HepG2 (cell line): ENCODE measurements around the gene PRPSAP1. TPM values are rescaled to one million over a fixed set of nuclear protein-coding genes. Genes with fewer than 3 reads are reported as not detected.

Source experiments
- AHDC1 ChIP-seq: sonication (generic); formaldehyde crosslinking; IDR thresholded peaks from 2 replicates; pipeline ENCODE4 v1.5.1; 2020; ENCODE audit warnings: mild to moderate bottlenecking, missing genetic modification reagents, borderline replicate concordance
- ARID3A ChIP-seq: IDR thresholded peaks from 2 replicates; pipeline ENCODE4 v1.6.1; 2012; ENCODE audit warnings: low read depth, low read length, improper control_type of control experiment
- ARNT ChIP-seq: fragments of 450-650 bp; IDR thresholded peaks from 2 replicates; pipeline ENCODE4 v1.6.1; 2017
- BORCS8-MEF2B ChIP-seq: sonication (generic); formaldehyde crosslinking; IDR thresholded peaks from 2 replicates; pipeline ENCODE4 v1.8.0; 2022; ENCODE audit warnings: mild to moderate bottlenecking, missing genetic modification reagents
- DDIT3 ChIP-seq: sonication (generic); formaldehyde crosslinking; IDR thresholded peaks from 2 replicates; pipeline ENCODE4 v1.4.0; 2020; ENCODE audit warnings: mild to moderate bottlenecking, missing genetic modification reagents
- DR1 ChIP-seq: sonication (generic); formaldehyde crosslinking; IDR thresholded peaks from 2 replicates; pipeline ENCODE4 v1.8.0; 2021; ENCODE audit warnings: mild to moderate bottlenecking, missing genetic modification reagents, inconsistent platforms
- RBM22 ChIP-seq: fragments of 200-400 bp; formaldehyde crosslinking; optimal IDR thresholded peaks from 2 replicates; pipeline ENCODE3; 2017; ENCODE audit warnings: mild to moderate bottlenecking, low read length, moderate library complexity
- RERE ChIP-seq: IDR thresholded peaks from 2 replicates; pipeline ENCODE4 v1.6.1; 2016; ENCODE audit warnings: low read depth, missing genetic modification reagents, missing compliant biosample characterization
- SNRNP70 ChIP-seq: fragments of 200-400 bp; formaldehyde crosslinking; IDR thresholded peaks from 2 replicates; pipeline ENCODE4 v1.6.1; 2017; ENCODE audit warnings: mild to moderate bottlenecking, low read depth, low read length, moderate library complexity
- TAF1 ChIP-seq: sonication (generic); formaldehyde crosslinking; IDR thresholded peaks from 2 replicates; pipeline ENCODE4 v1.4.0; 2020; ENCODE audit warnings: missing genetic modification reagents
- ZBTB34 ChIP-seq: sonication (generic); formaldehyde crosslinking; IDR thresholded peaks from 2 replicates; pipeline ENCODE4 v1.8.0; 2022; ENCODE audit warnings: mild to moderate bottlenecking, missing genetic modification reagents
- ZNF354B ChIP-seq: sonication (generic); formaldehyde crosslinking; IDR thresholded peaks from 2 replicates; pipeline ENCODE4 v1.8.0; 2022; ENCODE audit warnings: mild to moderate bottlenecking, missing genetic modification reagents
- ZNF556 ChIP-seq: sonication (generic); formaldehyde crosslinking; IDR thresholded peaks from 2 replicates; pipeline ENCODE4 v1.4.0; 2020; ENCODE audit warnings: mild to moderate bottlenecking, missing genetic modification reagents, borderline replicate concordance
- ZSCAN9 ChIP-seq: IDR thresholded peaks from 2 replicates; pipeline ENCODE4 v1.6.1; 2016; ENCODE audit warnings: borderline replicate concordance
- polyA plus RNA-seq, 8 experiments: library from polyadenylated mRNA; depleted of rRNA in 3 of 8; stranded (reverse) in 7 of 8; unstranded in 1 of 8; fragments of >200 nt; fragmentation: Illumina TruSeq in 4 of 8; extraction: Trizol in 4 of 8; gene quantifications; 2 replicates each; pipeline versions ENCODE4 v1.2.1 to v1.2.3, GENCODE V29; 2011 to 2016; ENCODE audit warnings: low read depth in 4 of 8, missing spikeins in 1 of 8, mixed read lengths in 1 of 8; ENCODE audit not compliant: insufficient read depth in 1 of 8
- total RNA-seq, 5 experiments: library from RNA; depleted of rRNA; stranded (reverse); fragments of >200 nt; fragmentation: Illumina TruSeq; extraction: Trizol; gene quantifications; 2 replicates each; pipeline ENCODE4 v1.2.3, GENCODE V29; 2016; ENCODE audit warnings: low read depth in 1 of 5

Gene PRPSAP1
- total and polyA plus RNA-seq, 2 of the 13 experiments (the other 11 are each of a cell fraction or from before 2014, with no cell fraction given) = 91.1 to 314 TPM

- TF ChIP-seq RERE (CRISPR knock-in tag) (no peak), BORCS8-MEF2B (CRISPR knock-in tag) (peak; percentile 35; the same call in 1 of the 2 replicates), ZNF556 (CRISPR knock-in tag) (0 out of 2 replicates have a peak, but pooled peaks have one; percentile 17), DDIT3 (CRISPR knock-in tag) (no peak), ARID3A (no peak), SNRNP70 (no peak), DR1 (CRISPR knock-in tag) (no peak), RBM22 (no peak), AHDC1 (no peak), ZSCAN9 (CRISPR knock-in tag) (no peak), ARNT (no peak), ZNF354B (CRISPR knock-in tag) (no peak), ZBTB34 (CRISPR knock-in tag) (0 out of 2 replicates have a peak, but pooled peaks have one; percentile 6), TAF1 (CRISPR knock-in tag) (no peak; the same call in 1 of the 2 replicates)
Observed at GRCh38 chr17:76379646-76380376, 26.1 kb upstream of the PRPSAP1 start (continued).
